Measurements from ENCODE around the gene MRPL45.

The MRPL45 gene

DNA sequence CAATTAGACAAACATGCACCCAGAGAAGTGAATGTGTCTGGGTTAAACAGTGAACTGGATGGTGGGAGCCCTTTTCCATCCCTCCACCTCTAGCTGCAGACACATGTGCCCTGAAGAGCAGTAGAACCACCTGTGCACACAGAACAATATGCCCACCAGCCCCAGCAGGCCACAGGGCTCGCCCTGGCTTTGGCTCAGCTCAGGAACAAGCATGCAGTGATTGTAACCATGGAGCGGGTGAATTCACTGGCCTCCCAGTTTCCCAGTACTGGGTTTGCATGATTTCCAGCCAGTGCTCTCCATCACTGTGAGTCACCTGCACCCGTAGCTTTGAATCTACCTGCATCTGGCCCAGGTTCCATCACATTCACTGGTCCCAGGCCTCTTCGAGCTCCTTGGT is 41.6 kb downstream of the MRPL45 start:
- no peak for DNase-seq (ENCODE audit: low read depth)
- TF ChIP-seq, protein P1, sequence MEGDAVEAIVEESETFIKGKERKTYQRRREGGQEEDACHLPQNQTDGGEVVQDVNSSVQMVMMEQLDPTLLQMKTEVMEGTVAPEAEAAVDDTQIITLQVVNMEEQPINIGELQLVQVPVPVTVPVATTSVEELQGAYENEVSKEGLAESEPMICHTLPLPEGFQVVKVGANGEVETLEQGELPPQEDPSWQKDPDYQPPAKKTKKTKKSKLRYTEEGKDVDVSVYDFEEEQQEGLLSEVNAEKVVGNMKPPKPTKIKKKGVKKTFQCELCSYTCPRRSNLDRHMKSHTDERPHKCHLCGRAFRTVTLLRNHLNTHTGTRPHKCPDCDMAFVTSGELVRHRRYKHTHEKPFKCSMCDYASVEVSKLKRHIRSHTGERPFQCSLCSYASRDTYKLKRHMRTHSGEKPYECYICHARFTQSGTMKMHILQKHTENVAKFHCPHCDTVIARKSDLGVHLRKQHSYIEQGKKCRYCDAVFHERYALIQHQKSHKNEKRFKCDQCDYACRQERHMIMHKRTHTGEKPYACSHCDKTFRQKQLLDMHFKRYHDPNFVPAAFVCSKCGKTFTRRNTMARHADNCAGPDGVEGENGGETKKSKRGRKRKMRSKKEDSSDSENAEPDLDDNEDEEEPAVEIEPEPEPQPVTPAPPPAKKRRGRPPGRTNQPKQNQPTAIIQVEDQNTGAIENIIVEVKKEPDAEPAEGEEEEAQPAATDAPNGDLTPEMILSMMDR (IDR thresholded peaks at IDR 0.05; ENCODE audit: insufficient read depth, low read depth, low read length, missing control alignments), result no peak
- no peak overlapping the region for H3K4me3 ChIP-seq (ENCODE audit: low read length)

DNA sequence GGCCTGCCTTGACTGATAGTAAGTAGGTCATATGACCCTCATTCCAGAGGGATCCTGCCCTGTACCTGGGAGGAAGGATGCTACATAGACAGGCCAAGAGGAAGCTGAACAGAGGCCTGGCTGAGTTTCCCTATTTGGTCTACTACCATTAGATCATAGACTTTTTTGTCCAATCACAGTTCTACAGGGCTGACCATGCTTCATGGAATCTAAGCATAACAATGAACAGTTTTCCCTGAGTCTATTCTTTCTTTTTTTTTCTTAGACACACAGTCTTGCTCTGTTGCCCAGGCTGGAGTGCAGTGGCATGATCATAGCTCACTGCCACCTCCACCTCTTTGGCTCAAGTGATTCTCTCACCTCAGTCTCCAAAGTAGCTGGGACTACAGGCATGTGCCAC is 42.9 kb downstream of the MRPL45 start:
- TF ChIP-seq, protein P1 (IDR thresholded peaks at IDR 0.05; ENCODE audit: insufficient read depth, low read depth, low read length, missing control alignments), result no peak
- no peak for DNase-seq (ENCODE audit: low read depth)
- H3K4me3 ChIP-seq (ENCODE audit: low read length), result no peak overlapping the region

DNA sequence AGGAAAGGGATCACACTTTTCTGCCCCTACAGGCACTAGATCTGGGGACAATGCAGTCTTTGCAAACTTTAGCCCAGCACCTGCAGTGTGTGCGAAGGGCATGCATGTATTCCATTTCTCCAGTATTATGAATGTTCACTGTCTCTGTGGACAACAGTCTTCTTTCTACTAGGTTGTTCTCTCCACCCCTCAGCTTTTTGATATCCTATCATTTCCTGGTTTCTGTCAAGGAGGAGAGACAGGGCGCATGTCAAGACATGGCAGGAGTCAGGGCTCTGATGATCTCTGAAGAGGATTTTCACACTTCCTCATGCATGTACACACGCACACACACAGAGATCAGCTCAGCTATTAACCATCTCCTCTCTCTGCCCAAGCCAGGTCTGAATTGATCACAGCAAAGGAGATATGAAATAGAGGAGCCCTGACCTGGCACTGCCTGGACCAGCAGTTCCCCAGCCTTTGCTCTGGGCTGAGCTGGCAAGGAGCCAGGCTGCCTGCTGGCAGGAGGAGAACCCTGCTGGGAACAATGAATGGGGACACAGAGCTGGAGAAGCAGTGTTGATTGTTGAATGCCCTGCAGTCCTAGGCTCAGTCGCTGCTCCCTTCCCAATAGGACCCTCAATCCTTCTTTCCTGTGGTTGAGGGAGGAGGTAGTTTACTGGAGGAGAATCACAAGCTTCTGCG is 44.2 kb downstream of the MRPL45 start:
- no peak overlapping the region for H3K4me3 ChIP-seq (ENCODE audit: low read length)
- peak; percentile 49 for DNase-seq (ENCODE audit: low read depth)
- TF ChIP-seq, protein P1 (IDR thresholded peaks at IDR 0.05; ENCODE audit: insufficient read depth, low read depth, low read length, missing control alignments), result no peak

DNA sequence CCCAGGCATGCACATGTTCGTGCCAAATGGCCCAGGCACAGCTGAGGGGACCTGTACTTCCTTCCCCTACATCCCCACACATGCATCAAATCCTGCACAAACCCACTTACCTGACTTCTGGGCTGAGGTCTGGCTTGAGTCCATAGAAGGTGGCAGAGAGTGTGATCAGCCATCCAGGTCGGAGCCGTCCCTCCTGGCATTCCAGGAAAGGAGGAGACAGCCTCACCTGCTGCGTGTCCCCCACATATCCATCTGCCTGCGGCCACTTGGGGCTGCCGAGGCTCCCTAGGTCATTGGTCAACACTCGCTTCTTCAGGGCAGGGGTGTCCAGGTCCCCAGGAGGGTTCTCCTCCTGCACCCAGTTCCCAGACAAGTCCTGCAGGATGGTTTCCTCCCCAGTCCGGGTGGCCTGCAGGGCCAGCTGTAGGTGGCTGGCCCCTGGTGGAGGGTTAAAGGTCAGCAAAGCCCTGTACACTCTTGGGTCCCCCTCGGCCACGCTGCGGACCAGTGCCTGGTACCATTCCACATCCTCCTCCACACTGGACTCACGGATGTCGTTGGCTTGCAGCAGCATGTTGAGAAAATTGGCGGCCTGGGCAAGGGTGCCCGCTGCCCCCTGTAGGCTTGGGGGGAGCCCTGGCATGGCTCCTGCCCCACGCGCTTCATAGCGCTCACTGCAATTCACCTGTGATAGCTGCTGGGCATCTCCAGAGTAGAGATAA is 46.1 kb downstream of the MRPL45 start:
- DNase-seq (ENCODE audit: low read depth), result no peak
- H3K4me3 ChIP-seq (ENCODE audit: low read length), result no peak overlapping the region
- TF ChIP-seq, protein P1 (IDR thresholded peaks at IDR 0.05; ENCODE audit: insufficient read depth, low read depth, low read length, missing control alignments), result no peak

DNA sequence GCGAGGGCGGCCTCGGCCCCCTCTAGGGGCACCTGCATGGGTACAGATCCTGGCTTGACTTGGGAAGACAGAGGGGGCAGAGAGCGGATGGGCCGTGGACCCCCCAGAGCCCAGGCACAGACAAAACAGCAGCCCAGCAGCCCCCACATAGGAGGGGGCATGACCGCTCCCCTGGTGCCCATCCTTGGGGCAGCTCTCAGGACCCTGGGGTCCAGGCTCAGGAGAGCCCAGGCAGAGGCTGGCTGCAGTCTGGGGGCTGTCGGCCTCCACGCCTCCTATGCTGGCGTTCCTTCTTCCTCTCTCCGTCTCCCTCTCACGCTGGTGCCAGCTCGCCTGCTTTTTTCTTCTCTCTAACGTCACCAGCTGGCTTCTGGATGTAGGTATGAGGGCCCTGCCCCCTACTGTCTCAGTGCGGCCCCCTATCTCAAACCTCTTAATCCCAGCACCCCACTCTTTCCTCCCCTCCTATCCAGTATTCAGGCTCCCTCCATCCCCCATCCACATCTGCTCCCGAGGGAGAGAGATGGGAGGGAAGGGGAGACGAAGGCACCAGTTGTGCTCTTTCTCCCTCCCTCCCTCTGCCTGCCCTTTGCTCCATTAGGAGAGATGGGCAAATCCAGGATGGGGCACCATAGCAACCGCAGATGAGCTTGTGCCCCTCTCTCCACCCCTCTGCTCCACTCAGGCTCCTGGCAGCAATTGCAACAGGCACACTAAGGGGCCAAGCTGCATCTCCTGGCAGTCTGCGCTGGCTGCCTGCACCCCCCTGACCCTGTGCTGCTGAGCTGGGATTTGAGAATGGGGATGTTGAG is 46.8 kb downstream of the MRPL45 start, which contains the start of gene GPR179:
Gene GPR179, minus strand, starts transcription at position 349 of the 812 bp plus-strand sequence. Its CDS starts 167 bp downstream, at position 182.
- H3K4me3 ChIP-seq (ENCODE audit: low read length), result no peak within 1 kb of the TSS
- TF ChIP-seq, protein P1 (IDR thresholded peaks at IDR 0.05; ENCODE audit: insufficient read depth, low read depth, low read length, missing control alignments), result no peak
- DNase-seq (ENCODE audit: low read depth), result no peak

DNA sequence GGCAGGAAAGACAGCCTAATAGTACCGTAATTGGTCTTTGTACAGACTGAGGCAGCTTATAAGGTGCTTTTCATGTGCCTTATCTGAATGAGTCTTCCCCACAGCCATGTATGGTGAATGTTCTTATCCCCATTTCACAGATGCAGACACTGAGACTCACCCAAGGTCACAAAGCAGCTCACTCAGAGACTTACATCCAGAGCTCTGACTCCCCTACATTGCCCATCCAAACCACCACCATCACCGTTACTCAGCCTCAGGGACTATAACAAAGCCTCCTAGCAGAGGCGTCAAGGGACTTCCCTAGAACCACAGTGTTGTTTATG is 47.4 kb downstream of the MRPL45 start:
- TF ChIP-seq, protein P1 (IDR thresholded peaks at IDR 0.05; ENCODE audit: insufficient read depth, low read depth, low read length, missing control alignments), result no peak
- DNase-seq (ENCODE audit: low read depth), result no peak
- H3K4me3 ChIP-seq (ENCODE audit: low read length), result no peak overlapping the region

Data from epithelial cell of esophagus (primary cell).